Suprapubic skin (tissue), 3 donors: ENCODE results near the gene DCTN5.

Source experiments
- EP300 ChIP-seq: sonication (generic); formaldehyde crosslinking; IDR thresholded peaks from one replicate; pipeline ENCODE4 v1.6.1; 2017; ENCODE audit warnings: antibody characterized with exemption
- POLR2A ChIP-seq, 2 donors: fragments of 450-650 bp; IDR thresholded peaks; one replicate each; pipeline ENCODE4 v1.6.1; 2017; ENCODE audit warnings: antibody characterized with exemption in 2 of 2, mild to moderate bottlenecking in 2 of 2, moderate library complexity in 2 of 2
- TF ChIP-seq, protein P1 (sequence below), 2 donors: fragments of 200-600 bp in 1 of 2; fragments of 450-650 bp in 1 of 2; sonication (generic) in 1 of 2; IDR thresholded peaks; one replicate each; pipeline ENCODE4 v1.5.1; 2016 to 2019; ENCODE audit warnings: antibody characterized with exemption in 2 of 2, mild to moderate bottlenecking in 1 of 2, moderate library complexity in 1 of 2

- TF ChIP-seq EP300 (no peak), POLR2A (IDR thresholded peaks at IDR 0.05) (no peak)
- TF ChIP-seq, protein P1, sequence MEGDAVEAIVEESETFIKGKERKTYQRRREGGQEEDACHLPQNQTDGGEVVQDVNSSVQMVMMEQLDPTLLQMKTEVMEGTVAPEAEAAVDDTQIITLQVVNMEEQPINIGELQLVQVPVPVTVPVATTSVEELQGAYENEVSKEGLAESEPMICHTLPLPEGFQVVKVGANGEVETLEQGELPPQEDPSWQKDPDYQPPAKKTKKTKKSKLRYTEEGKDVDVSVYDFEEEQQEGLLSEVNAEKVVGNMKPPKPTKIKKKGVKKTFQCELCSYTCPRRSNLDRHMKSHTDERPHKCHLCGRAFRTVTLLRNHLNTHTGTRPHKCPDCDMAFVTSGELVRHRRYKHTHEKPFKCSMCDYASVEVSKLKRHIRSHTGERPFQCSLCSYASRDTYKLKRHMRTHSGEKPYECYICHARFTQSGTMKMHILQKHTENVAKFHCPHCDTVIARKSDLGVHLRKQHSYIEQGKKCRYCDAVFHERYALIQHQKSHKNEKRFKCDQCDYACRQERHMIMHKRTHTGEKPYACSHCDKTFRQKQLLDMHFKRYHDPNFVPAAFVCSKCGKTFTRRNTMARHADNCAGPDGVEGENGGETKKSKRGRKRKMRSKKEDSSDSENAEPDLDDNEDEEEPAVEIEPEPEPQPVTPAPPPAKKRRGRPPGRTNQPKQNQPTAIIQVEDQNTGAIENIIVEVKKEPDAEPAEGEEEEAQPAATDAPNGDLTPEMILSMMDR (IDR thresholded peaks at IDR 0.05) = no peak
These were observed 53.5 kb downstream of the DCTN5 start for GRCh38 chr16:23694644-23695373.
